SK-N-MC (cell line): ENCODE data around the gene PACRG.

ENCODE experiments used
- DNase-seq: peaks from one replicate; pipeline ENCODE4 v3.0.0-alpha.2; 2011; ENCODE audit warnings: low read depth, low spot score
- H3K27ac ChIP-seq: fragments of 200-600 bp; sonication (generic); 2 replicates; pipeline ENCODE4 v1.5.1; 2016; ENCODE audit warnings: mixed run types
- H3K36me3 ChIP-seq: fragments of 200-600 bp; sonication (generic); 2 replicates; pipeline ENCODE4 v1.6.1; 2017; ENCODE audit warnings: antibody characterized with exemption, low read length, mixed read lengths; ENCODE audit not compliant: insufficient read depth
- H3K4me3 ChIP-seq: fragments of 200-600 bp; sonication (generic); 2 replicates; pipeline ENCODE4 v1.5.1; 2016
- H3K9ac ChIP-seq: fragments of 200-600 bp; sonication (generic); 2 replicates; pipeline ENCODE4 v1.8.0; 2017; ENCODE audit warnings: mixed run types, mixed read lengths; ENCODE audit not compliant: insufficient read length
- H3K9me3 ChIP-seq: fragments of 200-600 bp; sonication (generic); 2 replicates; pipeline ENCODE4 v1.6.1; 2017; ENCODE audit warnings: low read depth, mild to moderate bottlenecking, antibody characterized with exemption, low read length, moderate library complexity, mixed read lengths
- EZH2 ChIP-seq: fragments of 200-600 bp; sonication (generic); IDR thresholded peaks from one replicate; pipeline ENCODE4 v1.6.1; 2017; ENCODE audit warnings: antibody characterized with exemption
- FOXP2 ChIP-seq: optimal IDR thresholded peaks from 2 replicates; pipeline ENCODE3; 2011; ENCODE audit warnings: mild to moderate bottlenecking, moderate library complexity; ENCODE audit not compliant: insufficient read depth; ENCODE audit errors: extremely low read length, control extremely low read depth
- POLR2AphosphoS5 ChIP-seq: IDR thresholded peaks from 2 replicates; pipeline ENCODE4 v1.6.1; 2012; ENCODE audit warnings: mild to moderate bottlenecking, low read depth, low read length, borderline replicate concordance

The PACRG gene

DNA sequence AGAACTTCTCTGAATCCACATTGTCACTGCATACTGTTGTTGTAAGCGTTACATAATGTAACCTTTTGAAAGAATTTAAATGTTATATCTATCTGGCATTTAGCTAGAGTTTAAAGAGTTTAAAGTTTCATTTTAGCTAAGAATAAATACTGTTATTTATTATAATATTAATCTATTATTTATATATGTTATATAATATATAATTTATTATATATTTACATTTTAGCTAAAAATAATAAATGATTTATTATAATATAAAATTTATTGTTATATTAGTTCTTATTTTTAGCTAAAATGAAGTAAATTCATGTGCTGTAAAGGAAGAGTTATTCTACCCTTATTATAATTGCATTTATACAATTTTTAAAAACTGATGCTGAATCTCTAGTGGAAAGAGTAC, 431.3 kb downstream of the PACRG start:
- Histone ChIP-seq H3K27ac (no peak overlapping the region), H3K9ac (no peak overlapping the region), H3K36me3 (no peaks in the 10 kb centered on the region), H3K9me3 (no peaks in the 10 kb centered on the region), H3K4me3 (no peak overlapping the region)
- no peak for DNase-seq
- TF ChIP-seq EZH2 (no peak), FOXP2 (no peak), POLR2AphosphoS5 (no peak)

GRCh38 chr6:163159689-163160088, 431.9 kb downstream of the PACRG start:
- Histone ChIP-seq H3K9me3 (no peaks in the 10 kb centered on the region), H3K9ac (no peak overlapping the region), H3K27ac (no peak overlapping the region), H3K4me3 (no peak overlapping the region), H3K36me3 (no peaks in the 10 kb centered on the region)
- TF ChIP-seq POLR2AphosphoS5 (no peak), EZH2 (no peak), FOXP2 (no peak)
- DNase-seq: no peak

DNA sequence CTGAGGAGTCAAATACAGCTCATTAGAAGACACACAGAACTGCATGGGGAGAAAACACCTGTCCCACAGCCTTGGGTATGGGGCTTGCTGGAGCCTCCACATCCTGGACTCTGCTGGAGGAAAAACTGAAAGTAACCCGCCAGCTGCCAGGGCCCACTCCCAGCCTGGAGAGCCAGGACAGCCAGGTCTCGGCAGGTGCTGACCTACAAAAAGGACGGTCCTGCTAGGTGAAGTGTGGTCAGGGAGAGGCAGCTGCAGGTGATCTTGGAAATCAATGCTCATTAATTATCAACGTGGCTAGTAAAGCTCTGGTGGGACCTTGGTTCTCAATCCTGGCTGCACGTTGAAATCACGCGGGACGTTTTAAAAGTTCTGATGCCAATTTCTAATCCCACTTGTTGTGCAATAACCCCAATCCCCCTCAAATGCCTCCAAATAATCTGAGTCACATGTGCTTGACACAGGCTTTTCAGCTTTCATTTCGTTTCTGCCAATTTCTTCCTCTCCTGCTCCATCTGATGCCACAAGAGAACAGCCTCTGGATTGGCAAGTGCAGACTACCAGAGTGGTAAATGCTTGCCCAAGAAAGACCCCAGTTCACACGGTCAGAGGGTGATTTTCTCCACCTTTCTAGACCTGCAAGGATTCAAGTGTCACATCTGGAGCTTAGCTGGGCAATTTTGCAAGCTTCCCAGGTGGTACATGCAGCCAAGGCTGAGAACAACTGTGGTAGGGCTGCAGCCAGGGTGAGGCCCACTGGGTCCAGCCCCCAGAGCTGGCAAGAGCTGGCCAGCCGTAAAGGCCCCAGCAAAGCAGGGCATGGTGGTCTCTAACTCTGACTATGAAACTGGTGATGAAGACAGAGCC, 434.5 kb downstream of the PACRG start:
- no peaks in the 10 kb centered on the region for H3K36me3 ChIP-seq
- DNase-seq: no peak
- no peak overlapping the region for H3K27ac ChIP-seq
- H3K9ac ChIP-seq: no peak overlapping the region
- H3K9me3 ChIP-seq: no peaks in the 10 kb centered on the region
- no peak overlapping the region for H3K4me3 ChIP-seq
- no peak for TF ChIP-seq FOXP2
- no peak for TF ChIP-seq EZH2
- no peak for TF ChIP-seq POLR2AphosphoS5

GRCh38 chr6:163162874-163163213, 435.1 kb downstream of the PACRG start:
- Histone ChIP-seq H3K9me3 (no peaks in the 10 kb centered on the region), H3K4me3 (no peak overlapping the region), H3K9ac (no peak overlapping the region), H3K27ac (no peak overlapping the region), H3K36me3 (no peaks in the 10 kb centered on the region)
- no peak for DNase-seq
- TF ChIP-seq POLR2AphosphoS5: no peak
- TF ChIP-seq FOXP2: no peak
- TF ChIP-seq EZH2: no peak

DNA sequence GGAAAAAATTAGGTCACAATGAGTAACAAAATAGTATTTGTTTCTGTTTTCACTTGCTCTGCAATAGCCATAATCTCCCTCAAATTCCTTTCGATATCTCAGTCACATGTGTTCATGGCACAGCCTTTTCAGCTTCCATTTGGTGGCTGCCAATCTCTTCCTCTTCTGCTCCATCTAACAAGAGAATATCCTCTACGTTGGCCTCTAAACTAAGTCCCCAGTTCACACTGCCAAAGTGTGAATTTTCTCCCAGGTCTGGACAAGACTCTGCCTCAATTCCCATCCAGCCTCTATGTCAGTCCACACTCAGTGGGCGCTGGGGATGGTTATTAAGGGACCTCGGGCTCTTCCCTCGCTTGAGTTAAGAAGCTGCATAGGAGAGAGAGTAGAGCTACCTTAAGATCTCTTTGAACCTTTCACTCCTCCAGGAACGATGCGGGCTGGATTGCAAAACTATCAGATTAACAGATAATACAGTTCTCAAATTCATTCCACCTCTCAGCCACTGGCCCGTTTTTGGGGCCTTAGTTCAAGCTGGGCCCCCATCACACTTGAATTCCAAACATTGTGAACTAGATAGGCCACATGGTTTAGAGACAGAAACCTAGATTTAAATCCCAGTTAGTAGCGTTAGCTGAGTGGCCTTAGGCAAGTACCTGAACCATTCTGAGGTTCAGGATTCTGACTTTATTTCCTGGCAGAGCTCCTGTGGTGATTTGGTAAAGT, 436.6 kb downstream of the PACRG start:
- Histone ChIP-seq H3K27ac (no peak overlapping the region), H3K9me3 (no peaks in the 10 kb centered on the region), H3K9ac (no peak overlapping the region), H3K4me3 (no peak overlapping the region), H3K36me3 (no peaks in the 10 kb centered on the region)
- no peak for DNase-seq
- TF ChIP-seq POLR2AphosphoS5 (no peak), EZH2 (no peak), FOXP2 (no peak)

DNA sequence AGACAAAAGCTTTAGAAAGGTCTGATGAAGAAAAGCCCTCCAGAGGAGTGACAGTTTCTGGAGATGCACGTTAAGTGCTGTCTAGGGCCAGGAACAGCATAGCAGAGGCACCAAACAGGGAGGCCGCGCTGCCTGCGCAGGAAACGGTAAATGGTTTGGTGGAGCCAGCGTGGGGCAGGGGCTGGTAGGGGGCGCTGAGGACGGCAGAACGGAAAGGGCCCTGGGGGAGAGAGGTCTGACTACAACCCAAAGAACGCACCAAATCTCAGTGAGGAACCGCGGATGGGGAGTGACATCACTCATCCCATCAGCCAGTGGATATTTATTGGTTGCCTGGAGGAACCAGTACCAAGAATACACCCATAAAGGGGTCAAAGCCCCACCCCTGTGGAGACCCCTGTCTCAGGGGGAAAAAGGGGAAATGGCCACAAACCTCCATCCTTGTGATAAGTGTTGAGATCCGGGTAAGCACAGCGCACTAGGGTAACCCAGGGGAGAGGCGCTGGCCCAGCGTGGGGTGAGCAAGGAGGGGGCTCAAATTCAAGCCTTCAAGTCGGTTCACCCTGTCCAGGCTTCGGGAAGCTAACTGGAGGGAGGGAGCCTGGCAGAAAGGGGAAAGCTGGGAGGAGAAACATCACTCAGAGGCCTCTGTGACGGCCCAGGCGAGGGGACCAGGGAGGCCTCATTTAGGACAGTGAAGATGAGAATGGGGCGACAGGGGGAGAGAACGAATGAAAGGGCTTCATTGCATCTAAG, 437.6 kb downstream of the PACRG start:
- Histone ChIP-seq H3K9me3 (no peaks in the 10 kb centered on the region), H3K9ac (no peak overlapping the region), H3K4me3 (no peak overlapping the region), H3K36me3 (no peaks in the 10 kb centered on the region), H3K27ac (no peak overlapping the region)
- TF ChIP-seq FOXP2 (no peak), EZH2 (no peak), POLR2AphosphoS5 (no peak)
- no peak for DNase-seq

- H3K27ac ChIP-seq: no peak overlapping the region
- no peak overlapping the region for H3K9ac ChIP-seq
- no peaks in the 10 kb centered on the region for H3K9me3 ChIP-seq
- no peaks in the 10 kb centered on the region for H3K36me3 ChIP-seq
- no peak for TF ChIP-seq EZH2
- no peak for TF ChIP-seq POLR2AphosphoS5
- TF ChIP-seq FOXP2: no peak
- no peak overlapping the region for H3K4me3 ChIP-seq
- no peak for DNase-seq
Observed at GRCh38 chr6:163165922-163166321, 438.1 kb downstream of the PACRG start.

DNA sequence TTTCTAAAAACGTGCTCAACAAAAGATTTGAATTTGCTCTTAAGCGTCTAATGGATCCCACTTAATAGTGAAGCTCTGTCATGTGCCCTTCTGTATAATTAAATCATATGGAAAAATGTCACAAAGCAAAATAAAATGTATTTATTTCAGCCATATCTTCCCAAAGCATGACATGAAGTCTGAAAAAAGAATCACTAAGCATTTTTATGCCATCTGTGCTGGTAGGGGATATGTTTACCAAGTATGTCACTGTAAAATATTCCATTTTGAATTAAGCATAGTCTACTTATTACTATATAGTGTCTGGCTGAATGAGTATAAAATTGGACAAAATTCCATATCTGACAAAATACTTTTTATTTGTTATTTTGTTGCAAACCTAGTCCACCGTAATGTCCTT, 438.7 kb downstream of the PACRG start:
- Histone ChIP-seq H3K4me3 (no peak overlapping the region), H3K9ac (no peak overlapping the region), H3K9me3 (no peaks in the 10 kb centered on the region), H3K36me3 (no peaks in the 10 kb centered on the region), H3K27ac (no peak overlapping the region)
- no peak for DNase-seq
- no peak for TF ChIP-seq EZH2
- TF ChIP-seq POLR2AphosphoS5: no peak
- TF ChIP-seq FOXP2: no peak

DNA sequence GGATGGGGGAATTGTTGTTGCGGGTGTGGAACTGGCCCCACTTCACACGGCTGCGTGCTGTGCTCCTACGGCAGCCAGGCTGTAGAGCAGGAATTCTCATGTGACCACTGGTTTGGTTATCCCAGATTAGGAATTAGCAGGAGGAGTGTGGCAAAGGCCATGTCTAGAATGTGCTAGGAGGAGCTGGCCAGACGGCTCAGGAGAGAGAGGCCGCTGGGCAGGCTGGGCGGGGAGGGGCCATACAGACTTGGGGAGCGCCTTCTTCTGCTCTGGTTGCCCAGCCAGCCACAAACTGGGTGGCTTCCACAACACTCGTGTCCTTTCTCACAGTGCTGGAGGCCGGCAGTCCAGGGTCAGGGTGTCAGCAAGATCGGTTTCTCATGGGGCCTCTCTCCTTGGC, 441.7 kb downstream of the PACRG start:
- no peak overlapping the region for H3K9ac ChIP-seq
- no peaks in the 10 kb centered on the region for H3K9me3 ChIP-seq
- H3K4me3 ChIP-seq: no peak overlapping the region
- no peak overlapping the region for H3K27ac ChIP-seq
- no peak for DNase-seq
- TF ChIP-seq EZH2: no peak
- TF ChIP-seq POLR2AphosphoS5: no peak
- TF ChIP-seq FOXP2: no peak
- no peaks in the 10 kb centered on the region for H3K36me3 ChIP-seq
